ENCODE data around the gene KIF20A.
"Not testable (repeated sequence)": the region's sequence is repeated elsewhere in the genome, so short reads cannot be mapped to it uniquely, and the experiment has no call there.

KIF20A gene

GRCh38 chr5:138178516-138179276, at the start of gene KIF20A, which contains the start of gene BRD8:
Gene KIF20A, plus strand, starts transcription at chr5:138179112. Its CDS starts 569 bp downstream, at chr5:138179681.
Gene BRD8, minus strand, starts transcription at chr5:138178630. Its CDS starts 16 bp downstream, at chr5:138178614.
- peak; percentile 74 to 77 for DNase-seq (ENCODE audit: low read depth in 1 of 2, low spot score in 1 of 2)

- DNase-seq (ENCODE audit: low read depth in 1 of 2, low spot score in 1 of 2): no peak
Measured at GRCh38 chr5:138129347-138129746, 49.6 kb upstream of the KIF20A start.

GRCh38 chr5:138132543-138132942, 46.4 kb upstream of the KIF20A start:
- no peak for DNase-seq (ENCODE audit: low read depth in 1 of 2, low spot score in 1 of 2)

GRCh38 chr5:138138949-138139780, 39.7 kb upstream of the KIF20A start, which contains the start of gene NME5:
Gene NME5, minus strand, starts transcription at chr5:138139428. Its CDS starts 648 bp downstream, at chr5:138138780.
- no peak for DNase-seq (ENCODE audit: low read depth in 1 of 2, low spot score in 1 of 2)

- DNase-seq (ENCODE audit: low read depth in 1 of 2, low spot score in 1 of 2): no peak
Measured at GRCh38 chr5:138139781-138140090, 39.2 kb upstream of the KIF20A start.

- no peak for DNase-seq (ENCODE audit: low read depth in 1 of 2, low spot score in 1 of 2)
Measured at GRCh38 chr5:138140268-138140667, 38.6 kb upstream of the KIF20A start.

GRCh38 chr5:138141734-138142133, 37.2 kb upstream of the KIF20A start:
- DNase-seq (ENCODE audit: low read depth in 1 of 2, low spot score in 1 of 2): no peak

GRCh38 chr5:138143578-138143977, 35.3 kb upstream of the KIF20A start:
- not testable (repeated sequence) for DNase-seq (ENCODE audit: low read depth in 1 of 2, low spot score in 1 of 2)

- DNase-seq (ENCODE audit: low read depth in 1 of 2, low spot score in 1 of 2): no peak
Measured at GRCh38 chr5:138148811-138149210, 30.1 kb upstream of the KIF20A start.

GRCh38 chr5:138149530-138149929, 29.4 kb upstream of the KIF20A start:
- DNase-seq (ENCODE audit: low read depth in 1 of 2, low spot score in 1 of 2): no peak

- not testable (repeated sequence) for DNase-seq (ENCODE audit: low read depth in 1 of 2, low spot score in 1 of 2)
Measured at GRCh38 chr5:138155977-138156376, 22.9 kb upstream of the KIF20A start.

- no peak for DNase-seq (ENCODE audit: low read depth in 1 of 2, low spot score in 1 of 2)
Measured at GRCh38 chr5:138157626-138158025, 21.3 kb upstream of the KIF20A start.

GRCh38 chr5:138159666-138160065, 19.2 kb upstream of the KIF20A start:
- DNase-seq (ENCODE audit: low read depth in 1 of 2, low spot score in 1 of 2): no peak

- DNase-seq (ENCODE audit: low read depth in 1 of 2, low spot score in 1 of 2): no peak
Measured at GRCh38 chr5:138160706-138161105, 18.2 kb upstream of the KIF20A start.

- no peak for DNase-seq (ENCODE audit: low read depth in 1 of 2, low spot score in 1 of 2)
Measured at GRCh38 chr5:138163721-138164120, 15.2 kb upstream of the KIF20A start.

- DNase-seq (ENCODE audit: low read depth in 1 of 2, low spot score in 1 of 2): no peak
Measured at GRCh38 chr5:138169124-138169523, 9.8 kb upstream of the KIF20A start.

- no peak for DNase-seq (ENCODE audit: low read depth in 1 of 2, low spot score in 1 of 2)
Measured at GRCh38 chr5:138170299-138170698, 8.6 kb upstream of the KIF20A start.

GRCh38 chr5:138177941-138178515, 884 bp upstream of the KIF20A start:
- DNase-seq (ENCODE audit: low read depth in 1 of 2, low spot score in 1 of 2): no peak

GRCh38 chr5:138179277-138179857, 455 bp downstream of the KIF20A start:
- no peak for DNase-seq (ENCODE audit: low read depth in 1 of 2, low spot score in 1 of 2)

GRCh38 chr5:138180183-138180782, 1.4 kb downstream of the KIF20A start:
- no peak for DNase-seq (ENCODE audit: low read depth in 1 of 2, low spot score in 1 of 2)

GRCh38 chr5:138180841-138181240, 1.9 kb downstream of the KIF20A start:
- DNase-seq (ENCODE audit: low read depth in 1 of 2, low spot score in 1 of 2): no peak
